SKM-1 treated with dmso at 0.1 percent for 144 hours (cell line): ENCODE measurements around the gene PLET1.

ENCODE experiments used
- DNase-seq: peaks from one replicate; lab custom pipeline; 2025; ENCODE audit not compliant: unreplicated experiment; lab: John Stamatoyannopoulos, UW

PLET1 gene

DNA sequence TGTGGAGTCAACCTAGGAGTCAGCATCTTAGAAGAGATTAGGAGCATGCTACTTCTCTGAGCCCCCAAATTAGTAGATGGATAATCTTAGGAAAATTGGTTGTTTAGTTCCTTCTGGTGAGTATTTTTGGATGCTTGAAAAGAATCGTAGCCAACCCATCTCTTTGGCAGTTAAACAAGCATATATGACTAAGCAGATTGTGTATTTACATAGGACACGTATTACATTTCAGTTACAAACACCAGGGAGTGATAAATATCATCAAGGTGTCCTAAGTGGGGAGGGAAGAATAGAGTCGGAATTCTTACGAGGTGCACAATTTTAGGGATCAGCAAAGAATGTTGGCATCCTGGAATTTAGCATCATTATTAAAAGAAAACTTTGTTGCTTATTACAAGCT, 13.5 kb downstream of the PLET1 start:
- DNase-seq: no peak

DNA sequence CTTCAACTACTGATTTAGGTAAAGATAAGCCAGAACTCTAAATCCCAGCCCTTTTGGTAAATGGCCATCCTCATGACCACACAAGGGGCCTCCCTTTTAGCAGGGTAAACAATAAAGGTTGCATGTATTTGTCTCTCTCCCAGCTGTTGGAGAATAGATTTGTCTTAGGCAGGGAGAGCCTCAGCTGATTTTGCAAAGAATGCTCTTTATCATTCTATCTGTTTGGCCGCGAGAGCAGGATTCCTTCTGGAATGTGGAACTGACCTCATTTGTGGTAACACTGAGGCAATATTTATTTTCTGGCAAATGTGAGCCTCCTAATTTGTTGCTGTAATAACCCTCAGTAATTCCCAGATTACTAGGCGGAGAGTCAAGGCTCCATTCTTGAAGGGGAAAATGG, 19.2 kb downstream of the PLET1 start:
- no peak for DNase-seq

DNA sequence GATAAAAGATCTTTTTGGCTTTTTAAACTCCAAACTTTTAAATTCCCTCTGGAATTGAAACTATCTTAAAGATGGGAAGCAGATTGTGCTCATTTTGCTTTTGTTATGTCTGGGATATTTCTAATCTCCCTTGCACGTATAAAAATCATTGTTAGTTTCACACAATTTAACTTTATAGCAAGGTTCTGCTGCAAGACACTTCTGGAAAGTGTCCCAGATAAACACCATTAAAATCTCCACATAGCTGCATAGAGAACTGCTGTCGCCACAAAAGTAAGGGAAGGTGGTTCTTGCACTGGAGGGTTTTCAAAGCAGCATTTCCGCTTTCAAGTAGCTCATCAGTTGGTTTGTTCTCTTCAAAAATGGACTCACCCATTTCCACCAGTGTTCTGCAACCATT, 22.6 kb downstream of the PLET1 start:
- DNase-seq: no peak

DNA sequence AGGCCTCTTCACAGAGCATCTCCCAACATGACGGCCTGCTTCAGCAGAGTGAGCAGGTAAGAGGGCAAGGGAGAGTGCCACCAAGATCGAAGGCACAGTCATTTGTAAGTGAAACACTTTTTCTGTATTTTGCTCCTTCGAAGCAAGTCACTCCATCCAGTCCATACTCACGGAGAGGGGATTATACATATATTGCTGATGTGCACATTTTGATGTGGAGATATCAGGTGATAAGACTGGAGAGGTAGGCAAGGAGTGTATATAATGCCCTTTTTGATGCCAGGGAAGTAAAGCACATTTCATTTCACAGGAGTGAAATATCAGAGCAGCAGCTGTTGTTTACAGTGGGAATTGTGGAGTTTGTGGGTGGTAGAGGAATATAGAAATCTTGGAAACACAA, 23.2 kb downstream of the PLET1 start:
- DNase-seq: no peak

DNA sequence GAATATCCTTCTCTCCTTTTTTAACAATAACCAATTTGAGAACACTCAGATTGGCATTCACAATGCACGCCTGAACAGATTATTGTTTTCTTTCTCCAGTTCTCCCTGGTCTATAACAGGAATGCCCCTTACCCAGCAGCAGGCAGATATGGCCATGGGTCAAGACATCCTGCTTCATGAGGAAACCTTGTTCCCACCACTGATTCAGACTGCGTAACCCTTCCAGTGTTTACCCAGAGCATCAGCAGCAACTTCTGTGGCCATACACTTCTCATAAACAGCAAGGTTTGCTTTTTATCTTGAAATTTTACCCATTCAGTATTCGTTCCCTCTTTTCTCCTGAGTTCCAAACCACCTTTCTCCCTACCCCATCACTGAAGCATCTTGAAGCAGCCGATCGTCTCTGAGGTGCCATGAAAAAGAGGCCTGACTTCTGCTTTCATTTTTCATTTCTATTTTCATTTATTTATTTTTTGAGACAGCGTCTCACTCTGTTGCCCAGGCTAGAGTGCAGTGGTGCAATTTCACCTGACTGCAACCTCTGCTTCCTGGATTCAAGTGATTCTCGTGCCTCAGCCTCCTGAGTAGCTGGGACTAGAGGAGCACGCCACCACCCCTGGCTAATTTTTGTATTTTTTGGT, 24.8 kb downstream of the PLET1 start:
- DNase-seq: no peak

DNA sequence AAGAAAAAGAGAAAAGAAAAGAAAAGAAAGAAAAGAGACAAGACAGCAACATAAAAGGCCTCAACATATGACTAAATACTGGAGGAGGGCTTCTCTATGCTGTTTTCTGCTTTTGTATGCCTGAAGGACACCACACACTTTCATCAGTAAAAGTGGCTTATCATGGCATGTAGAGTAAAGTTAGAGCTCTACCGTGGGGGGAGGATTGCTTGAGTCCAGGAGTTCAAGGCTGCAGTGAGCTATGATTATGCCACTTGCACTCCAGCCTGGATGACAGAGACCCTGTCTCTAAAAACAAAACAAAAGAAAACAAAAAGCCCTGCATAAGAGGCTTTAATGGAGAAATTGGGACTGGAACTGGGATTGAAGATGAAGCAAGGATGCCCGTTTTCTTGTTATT, 28.7 kb downstream of the PLET1 start:
- DNase-seq: no peak

DNA sequence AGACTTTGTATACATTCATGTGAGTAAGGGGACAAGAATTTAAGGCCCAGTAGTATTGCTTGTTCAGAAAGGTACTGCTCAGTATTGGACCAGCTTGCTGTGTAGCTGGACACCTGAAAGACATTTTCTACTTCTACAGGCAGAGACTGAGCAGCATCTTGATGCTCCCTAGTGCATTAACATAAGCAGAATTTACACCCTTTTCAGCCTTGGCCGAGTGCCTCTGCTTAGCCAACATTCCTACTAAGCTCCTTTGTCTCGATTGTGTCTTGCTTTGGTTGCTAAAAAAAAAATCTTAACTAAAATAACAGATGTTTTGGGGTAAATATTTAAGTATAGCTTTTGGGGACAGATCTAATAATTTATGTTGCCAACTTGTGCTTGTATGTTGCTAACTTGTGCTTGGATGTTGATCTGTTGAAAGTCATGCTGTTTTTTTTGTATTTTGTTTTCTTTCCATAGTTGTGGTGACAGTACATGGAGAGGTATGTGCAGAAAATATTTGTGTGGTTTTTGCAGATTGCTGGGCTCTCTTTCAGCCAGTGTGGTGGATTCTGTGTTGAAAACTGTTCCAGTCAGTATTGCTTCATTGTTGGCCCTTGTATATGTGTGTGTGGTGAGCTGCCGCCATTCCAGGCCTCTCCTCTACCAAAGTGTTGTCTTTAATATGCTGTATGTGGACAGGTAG, 30.8 kb downstream of the PLET1 start:
- no peak for DNase-seq

DNA sequence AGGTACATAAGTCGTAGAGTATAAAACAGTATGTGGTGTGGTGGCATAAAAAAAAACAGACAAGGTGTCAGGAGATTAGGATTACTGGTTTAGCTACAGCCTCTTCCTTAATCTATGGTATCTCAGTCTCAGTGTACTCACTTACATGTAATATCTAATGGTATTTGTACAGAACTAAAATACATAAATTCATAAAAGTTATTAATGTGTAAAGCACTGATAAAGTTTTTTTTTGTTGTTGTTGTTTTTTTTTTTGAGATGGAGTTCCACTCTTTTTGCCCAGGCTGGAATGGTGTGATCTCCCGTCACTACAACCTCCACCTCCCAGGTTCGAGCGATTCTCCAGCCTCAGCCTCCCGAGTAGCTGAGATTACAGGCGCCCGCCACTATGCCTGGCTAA, 31.5 kb downstream of the PLET1 start:
- no peak for DNase-seq

DNA sequence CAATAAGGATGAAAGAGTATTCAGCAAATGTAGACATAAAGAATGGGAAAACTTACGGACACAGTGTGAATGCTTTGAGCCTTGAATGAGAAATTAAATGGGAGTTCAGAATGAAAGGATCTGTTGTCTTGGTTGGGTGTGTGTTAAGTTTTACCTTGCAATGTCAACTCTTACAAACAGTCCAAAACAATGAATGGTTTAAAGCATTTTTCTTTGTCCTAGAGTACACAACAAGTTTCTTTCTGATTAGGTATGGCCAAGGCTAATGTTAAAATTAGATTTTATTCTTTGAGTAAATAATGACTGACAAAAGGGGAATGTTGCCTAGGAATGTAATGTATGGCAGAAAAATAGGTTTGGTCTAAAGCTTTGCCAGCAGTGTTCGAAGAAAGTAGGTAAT, 32.0 kb downstream of the PLET1 start:
- no peak for DNase-seq

DNA sequence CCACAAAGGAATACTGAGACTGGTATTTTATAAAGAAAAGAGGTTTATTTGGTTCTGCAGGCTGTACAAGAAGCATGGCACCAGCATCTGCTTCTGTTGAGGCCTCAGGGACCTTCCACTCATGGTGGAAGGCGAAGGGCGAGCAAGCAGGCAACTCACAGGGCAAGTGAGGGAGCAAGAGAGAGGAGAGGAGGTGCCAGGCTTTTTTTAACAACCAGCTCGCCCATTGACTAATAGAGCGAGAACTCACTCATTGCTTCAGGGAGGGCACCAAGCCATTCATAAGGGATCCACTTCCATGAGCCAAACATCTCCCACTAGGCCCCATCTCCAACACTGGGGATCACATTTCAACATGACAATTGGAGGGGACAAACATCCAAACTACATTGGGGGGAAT, 33.2 kb downstream of the PLET1 start:
- DNase-seq: no peak

DNA sequence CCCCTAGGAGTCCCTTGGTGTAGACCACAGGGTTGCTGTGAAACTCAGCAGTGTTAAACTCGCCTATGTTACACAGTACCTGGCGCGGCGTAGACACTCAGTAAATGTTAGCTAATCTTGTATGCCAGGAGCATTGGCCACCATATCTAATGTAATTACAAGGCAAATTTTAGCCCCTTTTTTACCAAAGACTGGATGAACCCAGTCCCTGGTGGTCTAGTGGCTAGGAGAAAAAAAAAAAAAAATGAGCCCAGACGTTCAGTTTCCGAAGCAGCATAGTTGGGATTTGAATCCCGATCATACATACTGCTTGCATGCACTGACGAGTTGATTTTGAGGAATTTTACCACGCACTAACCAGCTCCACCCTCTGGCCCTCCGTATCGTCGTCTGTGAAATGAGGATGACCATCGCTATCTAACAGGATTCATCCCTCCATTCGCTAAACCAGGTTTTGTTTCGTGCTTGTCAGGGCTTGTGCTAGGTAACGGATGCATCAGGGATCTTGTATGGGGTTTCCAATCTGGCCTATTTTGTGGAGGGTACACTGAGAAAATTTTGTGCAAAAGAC, 33.7 kb downstream of the PLET1 start:
- DNase-seq: no peak

DNA sequence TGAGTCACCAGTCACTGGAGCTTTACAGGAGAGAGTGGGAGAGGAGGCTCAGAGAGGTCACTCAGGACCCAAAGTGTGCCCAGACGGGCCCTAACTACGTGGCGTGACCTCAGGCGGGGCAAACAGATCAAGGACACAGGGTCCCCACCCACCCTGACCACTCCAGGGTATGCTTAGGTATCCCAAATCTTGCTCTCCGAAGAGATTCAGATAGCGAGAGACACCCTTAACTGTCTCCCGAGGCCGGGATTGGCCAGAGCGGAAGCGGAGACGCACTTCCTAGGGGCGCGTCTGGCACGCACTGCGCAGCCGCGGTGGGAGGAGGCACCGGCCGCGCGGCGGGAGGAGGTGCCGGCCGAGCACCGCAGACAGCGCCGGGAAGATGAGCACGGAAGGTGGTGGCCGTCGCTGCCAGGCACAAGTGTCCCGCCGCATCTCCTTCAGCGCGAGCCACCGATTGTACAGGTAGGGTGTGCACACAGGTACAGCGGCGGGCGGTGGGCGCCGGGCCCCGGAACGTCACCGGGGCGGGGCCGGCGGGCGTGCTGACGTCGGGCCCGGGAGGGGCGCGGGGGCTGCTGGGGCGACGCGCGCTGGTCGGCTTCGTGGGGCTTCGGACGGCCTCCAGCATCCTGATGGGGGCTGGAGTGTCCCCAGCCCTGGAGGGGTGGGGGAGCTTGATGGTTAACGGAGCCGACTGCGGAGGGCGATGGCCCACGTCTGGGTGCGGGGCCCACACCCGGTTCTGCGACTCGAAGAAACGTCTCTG, 34.4 kb downstream of the PLET1 start, which contains the start of gene PTS:
PTS (plus strand) TSS at position 367 of the 769 bp plus-strand sequence; CDS start at position 383, 16 bp downstream.
- peak; percentile 71 for DNase-seq

DNA sequence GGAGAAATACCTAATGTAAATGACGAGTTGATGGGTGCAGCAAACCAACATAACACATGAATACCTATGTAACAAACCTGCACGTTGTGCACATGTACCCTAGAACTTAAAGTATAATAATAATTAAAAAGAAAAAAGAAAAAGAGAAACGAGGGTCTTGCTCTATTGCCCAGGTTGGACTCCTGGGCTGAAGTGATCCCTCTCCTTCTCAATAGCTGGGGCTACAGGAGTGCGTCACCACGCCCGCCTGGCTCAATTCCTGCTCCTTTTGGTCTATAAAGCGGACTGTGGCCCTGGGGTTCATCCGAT, 35.0 kb downstream of the PLET1 start:
- no peak for DNase-seq

DNA sequence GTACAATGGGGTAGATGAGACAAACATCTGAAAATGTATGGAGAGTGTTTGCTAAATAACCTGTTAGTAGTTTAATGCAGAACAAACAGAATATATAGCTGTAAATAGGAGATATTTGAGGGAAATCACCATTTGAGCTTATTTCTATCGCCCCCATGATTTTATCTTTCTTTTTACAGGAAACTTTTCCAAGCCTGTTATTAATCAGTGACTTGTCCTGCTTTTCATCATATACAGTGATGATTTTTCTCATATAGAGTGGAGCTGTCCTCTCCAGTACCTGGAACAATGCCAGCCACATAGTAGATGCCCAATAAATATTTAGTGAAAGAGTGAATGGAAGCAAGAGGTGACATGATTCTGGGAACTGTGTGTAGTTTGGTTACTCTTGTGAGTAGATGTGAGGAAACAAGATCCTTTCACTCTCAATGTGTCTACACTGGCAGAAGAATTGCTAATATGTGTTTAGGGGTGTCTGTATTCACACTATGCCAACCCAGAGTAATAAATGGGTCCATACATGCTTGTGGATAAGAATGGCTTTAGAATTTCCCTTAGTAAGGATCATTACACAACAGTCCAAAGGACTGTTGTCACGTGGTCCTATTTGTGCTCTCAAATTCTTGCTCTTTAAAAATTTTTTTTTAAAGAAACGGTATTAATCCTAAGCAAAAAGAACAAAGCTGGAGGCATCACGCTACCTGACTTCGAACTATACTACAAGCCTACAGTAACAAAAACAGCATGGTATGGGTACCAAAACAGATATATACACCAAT, 36.7 kb downstream of the PLET1 start:
- DNase-seq: no peak

DNA sequence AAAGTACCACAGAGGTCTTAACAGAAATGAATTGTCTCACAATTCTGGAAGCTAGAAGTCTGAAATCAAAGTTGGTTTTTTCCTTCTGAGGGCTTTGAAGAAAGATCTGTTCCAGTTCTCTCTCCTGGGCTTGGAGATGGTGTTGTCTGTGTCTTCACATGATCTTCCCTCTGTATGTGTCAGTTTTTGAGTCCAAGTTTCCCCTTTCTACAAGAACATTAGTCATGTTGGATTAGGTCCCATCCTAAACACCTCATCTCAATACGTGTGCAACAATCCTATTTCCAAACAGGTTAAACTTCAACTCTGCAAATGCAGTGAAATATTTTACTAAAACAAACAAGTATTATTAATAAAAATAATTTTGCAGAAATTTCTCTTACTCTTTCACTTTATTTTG, 37.5 kb downstream of the PLET1 start:
- DNase-seq: no peak

DNA sequence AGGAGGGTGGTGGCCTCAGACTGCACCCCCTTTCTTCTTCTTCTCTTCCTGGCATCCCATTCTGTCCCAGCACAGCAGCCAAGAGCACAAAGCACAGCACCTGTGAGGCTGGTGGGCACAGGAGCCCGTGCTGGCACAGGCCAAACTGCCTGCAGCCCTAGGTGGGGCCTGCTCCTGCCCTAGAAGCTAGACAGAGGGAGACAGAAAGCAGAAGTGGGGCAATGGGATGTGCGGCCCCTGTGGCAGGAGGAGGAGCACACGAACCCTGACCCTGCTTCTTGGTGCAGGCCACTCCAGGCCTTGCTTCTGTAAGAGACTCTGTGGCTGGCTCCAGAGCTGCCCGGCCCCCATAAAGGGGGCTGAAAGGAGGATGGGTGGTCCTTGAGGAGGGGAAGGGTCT, 38.4 kb downstream of the PLET1 start:
- DNase-seq: no peak

DNA sequence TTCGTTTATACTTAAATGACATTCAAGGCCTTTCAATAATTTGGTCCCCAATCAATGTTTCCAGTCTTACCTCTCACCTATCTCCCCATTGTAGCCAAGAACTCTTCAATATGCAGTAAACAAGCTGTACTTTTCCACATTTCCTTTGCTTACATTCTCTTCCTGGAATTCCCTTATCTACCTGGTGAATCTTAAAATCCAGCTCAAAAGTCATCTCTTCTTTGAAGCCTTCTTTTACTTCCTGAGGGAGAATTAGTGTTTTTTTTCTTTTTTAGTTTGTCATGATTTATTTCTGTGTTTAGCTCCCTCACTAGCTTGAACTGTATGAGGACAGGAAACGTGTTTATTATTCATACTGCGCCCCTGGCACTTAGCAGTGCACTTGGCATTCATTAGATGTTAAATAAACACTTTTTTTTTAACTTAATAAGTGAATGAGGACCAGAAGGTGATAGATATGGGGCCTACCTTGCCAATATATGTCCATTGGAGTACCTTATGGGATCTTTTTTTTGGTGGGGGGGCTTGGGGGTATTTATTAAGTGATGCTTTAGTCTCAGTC, 39.3 kb downstream of the PLET1 start:
- no peak for DNase-seq

DNA sequence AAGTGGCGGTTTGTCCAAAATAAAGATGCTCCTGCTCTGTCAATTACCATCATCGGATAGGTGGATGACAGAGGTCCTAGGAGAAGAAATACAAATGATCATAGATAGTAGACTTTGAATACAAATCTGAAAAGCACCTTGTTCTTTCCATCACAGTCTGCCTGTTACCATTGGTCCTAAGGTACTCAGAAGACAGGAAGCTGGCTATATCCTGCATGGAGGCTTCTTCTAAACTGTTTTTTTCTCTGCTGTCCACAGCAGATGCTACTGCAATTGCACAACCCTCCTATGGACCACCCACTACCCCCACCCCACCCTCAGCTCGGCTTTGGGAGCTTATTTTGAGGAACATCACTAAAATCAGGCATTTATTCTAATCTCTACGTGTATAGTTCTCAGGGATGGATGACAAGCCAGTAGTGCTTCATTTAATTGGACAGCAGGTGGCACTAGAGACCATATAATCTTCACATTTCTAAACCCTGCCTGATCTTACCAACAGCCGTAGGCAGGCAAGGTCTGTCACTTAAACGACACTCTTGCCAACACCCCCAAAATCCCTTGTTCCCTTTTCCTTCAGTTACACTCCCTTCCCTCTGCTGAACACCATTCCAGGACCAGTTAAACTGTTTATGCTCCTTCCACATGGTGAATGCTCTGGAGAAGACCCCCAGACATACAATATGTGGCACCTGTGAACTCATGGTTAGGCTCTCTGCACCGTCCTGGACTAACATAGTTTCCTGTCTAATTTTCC, 41.0 kb downstream of the PLET1 start:
- peak; percentile 78 for DNase-seq

DNA sequence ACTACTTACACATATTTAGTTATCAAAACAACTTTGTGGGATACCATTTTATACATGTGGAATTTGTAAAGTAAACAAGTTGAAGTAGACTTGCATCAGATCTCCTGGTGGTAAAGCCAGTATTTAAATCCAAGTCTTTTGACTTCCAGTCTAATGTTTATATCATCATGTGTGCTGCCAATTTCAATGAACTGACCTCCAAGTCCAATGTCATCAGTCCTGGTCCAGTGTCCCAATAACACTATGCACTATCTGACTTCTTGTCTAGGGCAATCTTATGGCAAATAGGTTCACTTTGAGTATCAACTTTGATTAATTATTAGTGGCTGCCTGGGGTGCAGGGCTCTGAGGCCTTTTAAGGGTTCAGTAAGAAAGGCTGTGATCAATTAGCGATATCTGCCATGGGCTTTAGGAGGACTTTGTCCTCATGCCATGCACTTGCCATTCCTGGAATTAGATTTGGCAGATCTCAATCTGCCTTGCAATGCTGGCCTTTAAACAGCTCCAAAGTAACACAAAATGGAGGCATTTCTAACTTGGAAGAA, 44.0 kb downstream of the PLET1 start:
- DNase-seq: no peak

DNA sequence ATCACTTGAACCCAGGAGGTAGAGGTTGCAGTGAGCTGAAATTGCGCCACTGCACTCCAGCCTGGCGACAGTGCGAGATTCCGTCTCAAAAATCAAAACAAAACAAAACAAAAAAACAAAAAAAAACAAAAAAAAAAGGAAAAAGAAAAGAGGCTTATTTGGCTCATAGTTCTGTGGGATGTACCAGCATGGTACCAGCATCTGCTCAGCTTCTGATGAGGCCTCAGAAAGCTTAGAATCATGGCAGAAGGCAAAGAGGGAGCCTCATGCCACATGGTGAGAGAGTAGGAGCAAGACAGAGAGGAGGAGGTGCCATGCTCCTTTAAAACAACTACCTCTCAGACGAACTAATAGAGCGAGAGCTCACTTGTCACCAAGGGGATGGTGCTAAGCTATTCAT, 45.0 kb downstream of the PLET1 start:
- no peak for DNase-seq
